ENCODE data around the gene VEPH1. TPM values are rescaled to one million over a fixed set of nuclear protein-coding genes. Genes with fewer than 3 reads are reported as not detected.

Gene VEPH1
- total RNA-seq, 1 experiment from 2014 or later: not detected

DNA sequence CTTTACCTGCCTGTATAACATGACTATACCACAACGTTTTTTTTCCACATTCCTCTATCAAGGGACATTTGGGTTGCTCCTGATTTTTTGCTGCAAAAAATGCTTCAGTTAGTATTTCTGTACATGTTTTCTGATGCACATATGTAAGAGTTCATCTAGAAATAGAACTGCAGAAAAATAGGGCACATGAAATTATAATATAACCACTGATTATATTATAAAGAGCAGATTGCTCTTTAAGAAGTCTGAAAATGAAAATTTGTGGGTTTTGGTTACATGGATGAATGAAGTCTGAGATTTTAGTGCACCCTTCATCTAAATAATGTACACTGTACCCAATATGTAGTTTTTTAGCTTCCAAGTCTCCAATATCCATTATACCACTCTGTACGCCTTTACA is 196.7 kb downstream of the VEPH1 start:
- no peak for DNase-seq (ENCODE audit: low spot score)

DNA sequence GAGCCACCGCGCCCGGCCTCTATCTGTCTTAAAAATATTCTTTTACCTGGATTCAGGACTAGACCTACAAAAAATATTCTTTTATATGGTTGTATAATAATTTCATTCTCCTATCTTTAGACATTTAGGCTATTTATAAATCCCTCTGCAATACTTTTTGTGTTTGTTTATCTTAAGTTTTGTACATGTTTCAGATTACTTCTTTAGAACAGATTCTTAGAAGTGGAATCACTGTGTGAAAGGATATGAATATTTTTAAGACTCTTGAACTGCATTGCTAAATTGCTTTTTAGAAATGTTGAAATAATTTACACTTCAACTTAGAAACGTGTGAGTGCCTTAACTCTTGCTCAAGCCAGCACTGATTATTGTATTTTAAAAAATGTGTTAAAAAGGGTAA is 197.8 kb downstream of the VEPH1 start:
- no peak for DNase-seq (ENCODE audit: low spot score)

DNA sequence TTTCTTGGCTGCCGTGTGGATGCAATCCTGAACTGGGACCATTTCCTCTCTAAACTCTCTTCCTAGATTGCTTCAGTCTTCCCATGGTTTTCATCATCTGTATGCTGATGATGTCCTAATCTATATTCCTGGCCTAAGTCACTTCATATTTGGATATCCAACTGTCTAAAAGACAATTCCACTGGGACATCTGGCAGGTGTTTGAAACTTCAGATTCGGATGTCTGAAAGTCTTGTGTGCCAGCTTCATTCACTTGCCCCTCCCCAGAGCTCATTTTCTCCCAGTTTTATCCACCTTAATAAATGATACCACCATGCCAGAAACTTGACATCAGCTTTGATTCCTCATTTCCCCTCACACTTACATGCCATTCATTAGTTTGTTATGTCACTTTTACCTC is 201.5 kb downstream of the VEPH1 start:
- no peak for DNase-seq (ENCODE audit: low spot score)

DNA sequence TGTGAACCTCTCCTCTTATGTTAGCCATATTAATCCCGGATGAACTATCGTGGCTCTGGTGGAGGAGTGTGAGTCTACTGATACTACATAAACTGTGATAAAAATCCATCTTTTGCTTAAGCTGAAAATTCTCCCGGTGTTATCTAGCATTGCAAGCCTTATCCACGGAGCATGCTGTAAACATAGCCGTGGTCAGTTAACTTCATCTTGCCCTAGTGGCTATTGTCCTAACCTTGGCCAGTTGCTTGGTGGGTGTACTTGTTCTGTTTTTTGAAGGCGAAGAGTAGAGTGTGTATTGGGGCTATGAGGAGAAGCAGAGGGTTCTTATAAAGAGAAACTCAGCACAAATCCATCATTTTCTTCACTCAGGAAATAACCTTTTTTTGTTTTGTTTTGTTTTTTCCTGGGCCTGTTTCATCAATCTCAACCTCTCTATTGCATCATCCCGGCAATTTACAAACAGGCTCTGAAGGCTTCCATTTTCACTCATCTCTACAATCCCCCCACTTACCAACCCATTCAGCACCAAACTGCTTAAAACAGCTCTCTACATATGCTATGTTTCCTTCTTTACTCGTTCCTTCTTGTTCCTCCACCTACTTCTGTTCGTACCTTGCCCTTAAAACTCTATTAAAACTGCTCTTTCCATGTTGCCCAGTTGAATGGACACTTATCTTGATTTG is 202.1 kb downstream of the VEPH1 start:
- DNase-seq (ENCODE audit: low spot score): no peak

DNA sequence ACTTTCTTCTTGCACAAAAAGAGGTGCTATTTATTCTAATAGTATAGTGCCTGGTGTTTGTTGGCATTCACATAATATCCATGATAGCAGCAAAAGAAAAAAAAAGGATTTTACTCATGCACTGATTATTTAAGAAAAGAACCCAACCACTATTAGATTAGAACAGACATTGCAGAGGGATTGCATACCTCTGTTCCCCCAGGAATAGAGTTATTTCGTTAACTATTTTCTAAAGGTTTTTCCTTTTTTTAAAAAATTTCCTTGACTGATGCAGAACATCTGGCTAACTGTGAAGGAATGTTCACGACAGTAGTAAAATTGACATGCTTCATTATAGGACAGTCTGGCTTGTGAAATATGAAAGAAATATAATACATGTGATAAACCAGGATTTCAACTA is 203.1 kb downstream of the VEPH1 start:
- no peak for DNase-seq (ENCODE audit: low spot score)

DNA sequence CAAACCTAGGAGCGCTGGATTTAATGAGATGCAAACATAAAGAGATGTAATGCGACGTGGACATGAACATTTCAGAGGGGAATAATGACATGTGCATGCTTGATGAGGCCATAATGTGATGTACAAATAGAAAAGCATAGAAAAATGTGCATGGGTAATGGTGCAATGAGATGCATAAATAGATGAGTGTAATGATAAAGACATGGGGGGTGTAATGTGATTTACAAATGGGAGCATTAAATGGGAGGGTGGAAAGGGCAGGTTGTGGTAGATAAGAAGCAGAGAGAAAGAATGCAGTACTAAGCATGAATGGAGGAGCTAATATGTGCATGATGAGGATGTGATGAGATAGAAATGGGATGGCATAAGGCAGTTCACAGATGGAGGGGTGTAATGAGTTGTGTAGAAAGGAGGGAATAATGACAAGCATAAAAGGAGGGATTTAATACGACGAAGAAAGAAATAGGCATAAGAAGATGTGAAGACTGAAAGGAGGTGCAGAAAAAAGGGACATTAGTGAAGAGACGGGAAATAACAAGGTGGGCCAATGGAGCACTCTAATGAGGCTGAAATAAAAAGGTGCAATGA is 205.8 kb downstream of the VEPH1 start:
- DNase-seq (ENCODE audit: low spot score): no peak

DNA sequence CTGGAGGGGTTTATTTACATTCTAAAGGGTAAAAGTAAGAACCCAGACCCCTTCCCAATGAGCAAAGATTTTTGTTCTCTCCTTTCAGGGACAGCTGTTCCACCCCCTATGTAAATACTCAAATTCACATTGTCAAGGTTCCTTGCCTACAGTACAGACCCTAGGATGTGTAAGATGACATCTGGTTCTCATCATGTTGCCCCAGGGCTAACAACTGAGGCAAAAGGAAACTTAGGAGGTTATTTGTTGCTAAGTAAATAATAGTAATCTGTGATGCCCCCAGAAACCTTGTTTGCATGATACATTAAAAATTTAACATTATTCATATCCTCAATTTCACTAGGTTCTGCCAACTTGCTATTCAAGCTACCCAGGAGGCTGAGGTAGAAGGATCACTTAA is 208.3 kb downstream of the VEPH1 start:
- no peak for DNase-seq (ENCODE audit: low spot score)

DNA sequence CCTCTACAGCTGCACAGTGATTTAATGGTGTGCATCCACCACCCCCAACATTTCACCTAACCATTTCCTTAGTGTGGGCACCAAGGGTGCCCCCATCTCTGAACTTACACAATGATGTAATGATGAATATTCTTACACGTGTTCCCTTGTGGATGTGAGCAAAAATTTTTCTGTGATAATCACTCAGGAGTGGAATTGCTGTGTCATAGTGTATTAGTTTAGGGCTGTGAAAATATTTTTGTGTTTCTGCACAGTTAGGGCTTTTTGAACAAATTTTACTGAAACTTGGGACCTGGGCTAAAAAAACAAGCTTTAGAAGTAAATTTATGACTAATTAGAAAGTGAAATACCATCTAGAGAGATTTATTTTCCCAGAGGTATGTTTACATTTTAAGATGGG is 208.7 kb downstream of the VEPH1 start:
- DNase-seq (ENCODE audit: low spot score): no peak

DNA sequence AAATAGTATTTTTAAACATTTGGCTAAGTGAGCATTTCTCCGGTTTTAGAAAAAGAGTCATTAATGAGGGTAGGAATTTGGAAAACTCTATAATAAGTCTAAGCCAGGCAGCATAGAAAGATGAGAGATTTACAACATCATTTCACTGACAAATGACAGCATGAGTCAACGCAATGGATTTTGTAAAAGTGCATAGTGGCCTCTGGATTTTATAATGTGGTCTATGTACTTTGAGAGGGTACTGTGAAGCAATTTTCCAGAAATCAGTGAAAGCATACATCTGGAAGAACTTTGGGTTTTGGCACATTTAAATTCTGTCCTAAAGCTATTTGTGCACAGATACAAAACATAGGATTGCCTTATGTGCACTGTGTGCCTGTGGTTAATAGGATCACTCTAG is 212.4 kb downstream of the VEPH1 start:
- no peak for DNase-seq (ENCODE audit: low spot score)

DNA sequence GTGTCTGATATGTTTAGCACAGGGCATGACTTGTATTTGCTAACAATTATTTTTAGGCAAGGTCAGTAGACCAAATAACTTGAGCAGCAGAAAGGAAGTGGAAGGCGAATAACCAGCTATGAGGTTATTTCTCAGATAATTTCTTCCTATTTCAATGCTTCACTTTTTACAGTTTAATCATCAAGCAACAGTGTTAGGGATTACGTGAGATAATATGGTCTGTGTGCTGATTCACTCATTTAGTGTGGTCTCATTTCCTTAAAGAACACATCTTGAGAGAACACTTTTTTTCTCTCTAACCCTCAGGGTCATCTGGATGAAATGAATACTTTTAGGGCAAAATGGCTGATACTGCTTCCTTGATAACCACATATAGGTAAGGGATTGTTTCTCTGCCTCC is 217.2 kb downstream of the VEPH1 start:
- no peak for DNase-seq (ENCODE audit: low spot score)

DNA sequence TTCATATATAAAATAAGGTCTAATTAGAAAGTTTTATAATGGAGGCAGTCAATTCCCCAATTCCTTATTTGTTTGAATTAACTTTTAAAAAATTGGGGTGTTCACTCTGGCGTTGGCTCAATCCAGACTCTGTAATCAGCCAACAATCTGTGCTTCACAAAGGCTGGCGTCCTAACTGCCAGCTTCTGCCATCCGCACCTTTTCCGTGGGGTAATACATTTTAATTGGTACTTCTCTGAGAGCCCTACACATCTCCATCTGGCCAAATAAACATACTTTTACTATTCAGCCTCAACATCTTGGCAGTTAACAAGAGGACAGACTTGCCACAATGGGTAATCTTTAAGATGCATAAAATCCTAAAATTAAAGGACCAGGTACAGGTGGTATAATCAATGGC is 218.1 kb downstream of the VEPH1 start:
- no peak for DNase-seq (ENCODE audit: low spot score)

DNA sequence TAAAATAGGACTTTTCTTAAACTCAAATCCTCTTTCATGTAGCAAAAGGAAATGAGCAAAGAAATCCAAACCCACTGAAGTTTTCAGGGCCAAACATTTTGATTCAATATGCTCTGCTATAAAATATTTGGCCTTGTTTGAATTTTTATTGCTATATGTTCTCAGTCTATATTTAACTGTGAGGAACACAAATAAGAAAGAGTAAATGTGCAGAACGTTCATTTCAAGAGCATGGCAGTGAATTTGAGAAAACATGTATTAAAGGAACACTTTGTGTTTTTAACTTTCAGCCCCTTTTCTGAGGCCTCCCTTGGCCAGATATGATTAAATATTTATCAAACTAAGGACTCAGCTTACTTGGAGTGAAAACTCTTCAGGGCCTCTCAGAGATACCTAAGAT is 218.5 kb downstream of the VEPH1 start:
- no peak for DNase-seq (ENCODE audit: low spot score)

DNA sequence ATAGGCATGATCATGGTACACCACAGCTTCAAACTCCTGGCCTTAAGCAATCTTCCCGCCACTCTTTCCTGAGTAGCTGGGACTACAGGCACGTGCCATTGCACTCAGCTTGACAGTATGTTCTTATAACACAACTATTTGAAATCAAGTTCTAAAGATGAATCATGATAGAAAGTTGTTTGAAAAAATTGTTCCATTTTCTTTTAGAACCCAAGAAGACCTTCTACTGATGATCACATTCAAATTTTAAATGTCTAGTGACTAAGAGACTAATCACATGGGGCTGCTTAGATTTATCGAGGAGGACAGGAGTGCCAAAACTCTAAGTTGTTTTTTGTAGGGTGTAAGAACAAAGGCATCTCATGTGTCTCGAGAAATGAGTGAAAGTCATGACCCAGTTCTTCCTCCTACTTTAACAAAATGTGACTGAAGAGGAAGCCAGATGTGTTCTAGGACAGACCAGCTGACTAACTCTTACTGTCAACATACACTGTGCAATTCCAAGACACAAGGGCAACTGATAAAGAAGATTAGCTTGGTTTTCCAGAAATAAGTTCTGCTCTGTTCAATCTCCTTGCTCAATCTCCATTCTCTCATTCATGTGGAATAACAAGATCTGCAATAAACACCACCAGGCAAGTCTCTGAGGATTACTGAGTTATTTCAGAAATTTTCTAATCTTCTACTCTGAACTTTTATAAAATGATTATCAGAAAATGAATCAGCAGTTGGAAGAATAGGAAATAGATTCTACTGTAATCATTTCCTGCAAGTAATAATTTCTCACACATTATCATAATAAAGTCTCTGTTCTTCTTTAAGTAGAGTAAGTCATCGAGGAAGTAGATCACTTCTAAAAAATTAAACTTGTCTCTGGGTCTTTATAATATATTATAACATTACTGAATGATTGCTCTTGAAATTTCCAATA is 220.7 kb downstream of the VEPH1 start:
- no peak for DNase-seq (ENCODE audit: low spot score)

DNA sequence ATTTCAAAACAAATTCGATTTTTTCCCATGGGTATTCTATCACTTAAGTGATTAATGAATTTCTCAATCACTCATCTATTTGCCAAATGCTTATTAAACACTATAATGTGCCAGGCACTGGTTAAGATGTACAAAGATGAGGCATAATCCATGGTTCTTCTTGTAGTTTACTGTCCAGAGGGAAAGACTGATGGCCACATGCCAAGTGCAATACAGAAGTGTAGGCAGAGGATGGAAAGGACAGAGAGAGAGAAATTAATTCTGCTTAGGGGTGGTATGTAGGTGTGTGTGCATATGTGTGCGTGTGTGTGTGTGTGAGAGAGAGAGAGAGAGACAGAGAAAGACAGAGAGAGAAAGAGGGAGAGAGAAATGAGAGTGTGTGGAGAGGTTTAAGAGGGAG is 222.4 kb downstream of the VEPH1 start:
- no peak for DNase-seq (ENCODE audit: low spot score)

DNA sequence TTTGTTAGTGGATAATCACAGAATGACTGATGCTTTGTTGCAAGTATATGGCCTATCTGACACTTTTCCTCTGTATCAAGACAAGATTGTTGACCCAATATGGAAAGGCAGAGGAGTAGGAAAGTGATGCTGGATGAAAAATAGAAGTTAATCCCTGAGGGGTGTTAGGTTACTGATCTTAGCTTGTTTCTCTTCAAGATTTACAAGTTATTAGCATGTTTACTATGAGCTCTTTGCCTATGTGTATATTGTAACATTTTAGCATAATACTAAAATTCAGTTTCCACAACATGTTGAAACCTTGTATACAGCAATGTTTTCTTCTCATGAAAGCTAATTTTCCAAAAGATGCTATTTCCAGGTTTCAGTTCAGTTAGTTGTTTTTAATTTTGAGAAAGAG is 222.9 kb downstream of the VEPH1 start:
- no peak for DNase-seq (ENCODE audit: low spot score)

DNA sequence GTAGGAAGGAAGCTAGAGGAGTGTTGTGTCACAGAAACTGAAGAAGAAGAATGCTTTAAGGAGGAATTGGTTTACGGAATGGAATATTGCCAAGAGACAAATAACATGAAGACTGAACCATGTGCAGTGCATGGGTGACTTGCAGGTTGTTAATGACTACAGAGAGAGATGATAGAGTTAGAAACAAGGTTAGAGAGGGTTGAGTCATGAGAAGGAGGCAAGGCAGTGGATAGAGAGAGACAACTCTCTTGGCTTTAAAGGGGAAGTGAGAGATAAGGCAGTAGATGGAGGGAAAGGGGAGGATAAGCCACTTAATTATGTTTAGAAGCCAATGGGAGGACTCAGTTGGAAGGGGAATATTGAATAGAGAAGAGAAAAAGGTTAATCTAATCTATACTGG is 224.0 kb downstream of the VEPH1 start:
- no peak for DNase-seq (ENCODE audit: low spot score)

DNA sequence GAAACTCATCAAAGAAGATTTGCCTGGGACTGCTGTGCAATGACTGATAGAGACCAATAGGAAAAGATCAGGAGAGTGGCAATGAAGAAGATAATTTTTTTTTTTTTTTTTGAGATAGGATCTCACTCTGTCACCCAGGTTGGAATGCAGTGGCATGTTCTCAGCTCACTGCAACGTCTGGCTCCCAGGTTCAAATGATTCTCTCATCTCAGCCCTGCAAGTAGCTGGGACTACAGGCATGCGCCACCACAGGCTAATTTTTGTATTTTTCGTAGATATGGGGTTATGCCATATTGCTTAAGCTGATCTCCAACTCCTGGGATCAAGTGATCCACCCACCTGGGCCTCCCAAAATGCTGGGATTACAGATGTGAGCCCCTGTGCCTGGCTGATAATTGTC is 226.4 kb downstream of the VEPH1 start:
- DNase-seq (ENCODE audit: low spot score): no peak

DNA sequence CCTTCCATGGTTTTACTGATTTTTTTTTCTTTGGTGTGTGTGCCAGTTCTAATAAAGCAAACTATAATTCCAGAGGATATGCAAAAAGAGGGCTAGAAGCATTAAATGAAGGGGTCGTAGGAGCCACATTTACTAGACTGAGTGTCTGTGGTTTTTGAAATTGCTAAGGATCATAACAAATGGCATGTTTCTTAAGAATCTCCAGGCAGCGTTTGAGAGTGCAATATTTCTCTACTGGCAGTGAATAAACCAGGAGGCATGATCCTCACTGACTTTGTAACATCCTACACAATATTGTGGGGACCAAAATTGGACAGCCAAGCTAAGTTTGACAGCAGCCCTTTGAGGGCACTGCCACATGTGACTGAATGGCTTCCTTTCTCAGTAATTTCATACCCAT is 227.4 kb downstream of the VEPH1 start:
- no peak for DNase-seq (ENCODE audit: low spot score)

DNA sequence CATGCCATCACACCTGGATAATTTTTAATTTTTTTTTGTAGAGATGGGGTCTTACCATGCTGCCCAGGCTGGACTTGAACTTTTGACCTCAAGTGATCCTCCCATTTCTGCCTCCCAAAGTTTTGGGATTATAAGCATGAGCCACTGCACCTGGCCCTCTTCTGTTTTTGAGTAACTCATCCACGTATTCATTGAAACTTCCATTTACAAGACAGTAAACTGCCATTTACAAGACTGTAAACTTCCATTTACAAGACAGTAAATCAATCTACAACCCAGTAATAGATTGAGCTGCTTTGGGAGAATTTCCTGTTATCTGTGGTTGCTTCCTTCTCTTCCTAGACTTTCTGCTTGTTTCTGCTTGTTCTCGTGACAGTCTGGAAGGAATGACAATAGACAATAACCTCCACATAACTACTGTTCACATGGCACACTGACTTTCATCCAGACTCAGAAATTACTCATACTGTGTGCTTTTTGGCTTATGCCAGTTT is 228.5 kb downstream of the VEPH1 start:
- no peak for DNase-seq (ENCODE audit: low spot score)

DNA sequence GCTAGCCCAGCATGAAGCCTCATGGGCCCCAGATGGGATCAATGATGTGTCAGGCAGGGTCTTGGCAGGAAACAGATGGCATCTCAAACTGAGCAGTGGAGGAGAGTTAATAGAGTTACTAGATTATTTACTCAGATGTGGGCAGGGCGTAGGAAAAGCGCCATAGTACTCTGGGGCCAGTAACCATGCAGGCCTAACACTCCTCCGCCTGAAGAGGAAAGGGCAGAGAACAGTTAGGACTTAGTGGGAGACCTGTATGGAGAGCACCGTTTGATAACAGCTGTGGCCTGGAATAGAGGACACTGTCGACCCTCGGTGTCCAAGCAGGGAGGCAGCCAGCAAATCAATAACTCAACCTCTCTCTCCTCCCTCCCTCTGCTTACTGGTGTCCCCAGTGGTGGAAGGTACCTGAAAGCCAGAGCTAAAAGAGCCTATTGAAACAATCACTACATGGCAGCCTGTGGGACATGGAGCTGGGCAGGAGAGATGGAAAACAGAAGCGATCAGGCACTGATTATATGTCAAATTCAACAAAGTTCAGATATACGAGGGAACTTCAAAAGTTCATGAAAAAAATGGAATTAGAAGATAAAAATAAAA is 231.8 kb downstream of the VEPH1 start:
- no peak for DNase-seq (ENCODE audit: low spot score)

DNA sequence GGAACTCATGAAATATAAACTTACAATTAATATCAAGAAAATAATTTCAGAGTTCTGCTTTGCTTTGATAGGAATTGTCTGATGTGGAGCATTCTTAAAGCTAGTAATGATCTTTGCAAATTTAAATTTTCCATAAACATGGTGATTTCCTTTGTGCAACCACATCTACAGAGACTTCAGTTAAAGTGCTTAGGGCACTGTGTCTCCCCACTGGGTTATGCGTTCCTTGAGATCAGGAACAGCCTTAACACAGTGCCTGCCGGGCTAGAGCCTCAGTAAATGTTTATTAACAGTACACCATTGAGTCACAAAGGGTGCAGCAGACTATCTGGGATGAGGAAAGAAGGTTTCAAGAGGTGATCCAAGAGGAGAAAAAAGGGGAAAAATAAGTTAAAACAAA is 235.2 kb downstream of the VEPH1 start:
- no peak for DNase-seq (ENCODE audit: low spot score)

DNA sequence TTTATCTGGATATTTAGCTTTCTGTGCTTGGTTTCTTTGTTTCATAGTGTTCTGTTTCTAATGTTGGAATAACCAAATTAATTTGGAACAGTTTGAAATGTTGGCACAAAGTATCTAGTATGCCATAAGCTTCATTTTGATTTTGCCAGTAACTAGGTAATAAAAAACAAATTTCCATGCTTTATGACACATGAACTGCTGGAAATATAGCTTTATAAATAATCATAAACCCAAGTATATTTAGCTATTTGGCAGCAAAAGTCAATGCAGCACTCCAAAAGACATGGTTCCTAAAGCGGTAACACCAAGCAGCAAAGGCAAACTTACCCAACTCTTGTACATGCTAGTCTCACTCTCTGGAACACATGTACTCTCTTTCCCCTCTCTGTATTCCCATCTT is 237.3 kb downstream of the VEPH1 start:
- no peak for DNase-seq (ENCODE audit: low spot score)
